GM23338 (cell line): Measurements from ENCODE around the gene MITF.

ENCODE experiments used
- CTCF ChIP-seq, 2 experiments: fragments of 200-600 bp in 1 of 2; sonication (generic) in 1 of 2; conservative IDR thresholded peaks; 2 replicates each; pipeline versions ENCODE4 v1.5.1 to v1.6.1; 2016 to 2017; ENCODE audit warnings: antibody characterized with exemption in 2 of 2, low read depth in 2 of 2, mild to moderate bottlenecking in 2 of 2, moderate library complexity in 1 of 2
- EZH2 ChIP-seq: fragments of 200-600 bp; sonication (generic); IDR thresholded peaks from one replicate; pipeline ENCODE4 v1.8.0; 2017; ENCODE audit warnings: antibody characterized with exemption, mild to moderate bottlenecking, low read depth; ENCODE audit not compliant: unreplicated experiment
- EZH2phosphoT487 ChIP-seq: fragments of 200-600 bp; sonication (generic); IDR thresholded peaks from one replicate; pipeline ENCODE4 v1.8.1; 2018; ENCODE audit warnings: antibody characterized with exemption; ENCODE audit not compliant: unreplicated experiment
- POLR2AphosphoS5 ChIP-seq: IDR thresholded peaks from 2 replicates; pipeline ENCODE4 v1.6.1; 2016; ENCODE audit warnings: antibody characterized with exemption, low read depth
- REST ChIP-seq: IDR thresholded peaks from one replicate; pipeline ENCODE4 v1.6.1; 2018; ENCODE audit warnings: antibody characterized with exemption; ENCODE audit not compliant: unreplicated experiment
- ZNF114 ChIP-seq: fragments of 250-450 bp; sonication (Bioruptor Pico); IDR thresholded peaks from 2 replicates; pipeline ENCODE4 v1.5.0; 2020; ENCODE audit warnings: mild to moderate bottlenecking, moderate library complexity

GRCh38 chr3:69710153-69710977 lies 28.9 kb upstream of the MITF start:
- TF ChIP-seq CTCF (conservative IDR thresholded peaks at IDR 0.05; ENCODE audit: low read depth in 2 of 2) (no peak), POLR2AphosphoS5 (no peak), EZH2 (no peak), EZH2phosphoT487 (no peak), REST (no peak), ZNF114 (CRISPR knock-in tag) (no peak)
